Fibroblast of pulmonary artery (primary cell): ENCODE measurements around the gene SH3RF2.

Experiments
- DNase-seq: peaks from one replicate; pipeline ENCODE4 v3.0.0-alpha.2; 2010; ENCODE audit warnings: low read depth
- H3K4me3 ChIP-seq: replicated peaks from 2 replicates; pipeline ENCODE4 v1.5.1; 2011; ENCODE audit warnings: low read depth, mild to moderate bottlenecking, control low read depth, low read length, moderate library complexity
- TF ChIP-seq, protein P1 (sequence below): IDR thresholded peaks from 2 replicates; pipeline ENCODE4 v1.5.1; 2011; ENCODE audit warnings: mild to moderate bottlenecking, control low read depth, low read length, inconsistent platforms; ENCODE audit errors: missing control alignments

Gene SH3RF2

DNA sequence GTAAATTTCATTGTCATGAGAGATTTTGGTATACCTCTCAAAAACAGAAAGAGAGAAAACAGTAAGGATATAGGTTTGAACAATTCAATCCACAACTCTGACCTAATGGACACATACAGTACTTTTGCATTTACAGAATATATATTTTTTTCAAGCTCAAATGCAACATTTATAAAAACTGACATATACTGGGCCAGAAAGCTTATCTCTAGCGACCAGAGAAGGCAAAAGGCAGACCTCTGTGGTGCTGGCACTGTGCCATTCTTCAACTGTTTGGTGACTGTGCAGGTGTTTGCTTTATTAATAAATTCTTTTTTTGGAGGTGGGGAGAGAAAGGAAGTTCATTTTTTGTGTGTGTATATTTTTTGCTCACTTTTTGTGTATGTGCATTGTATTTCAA lies 175.0 kb downstream of the SH3RF2 start:
- DNase-seq, result no peak
- H3K4me3 ChIP-seq, result no peak overlapping the region
- TF ChIP-seq, protein P1, sequence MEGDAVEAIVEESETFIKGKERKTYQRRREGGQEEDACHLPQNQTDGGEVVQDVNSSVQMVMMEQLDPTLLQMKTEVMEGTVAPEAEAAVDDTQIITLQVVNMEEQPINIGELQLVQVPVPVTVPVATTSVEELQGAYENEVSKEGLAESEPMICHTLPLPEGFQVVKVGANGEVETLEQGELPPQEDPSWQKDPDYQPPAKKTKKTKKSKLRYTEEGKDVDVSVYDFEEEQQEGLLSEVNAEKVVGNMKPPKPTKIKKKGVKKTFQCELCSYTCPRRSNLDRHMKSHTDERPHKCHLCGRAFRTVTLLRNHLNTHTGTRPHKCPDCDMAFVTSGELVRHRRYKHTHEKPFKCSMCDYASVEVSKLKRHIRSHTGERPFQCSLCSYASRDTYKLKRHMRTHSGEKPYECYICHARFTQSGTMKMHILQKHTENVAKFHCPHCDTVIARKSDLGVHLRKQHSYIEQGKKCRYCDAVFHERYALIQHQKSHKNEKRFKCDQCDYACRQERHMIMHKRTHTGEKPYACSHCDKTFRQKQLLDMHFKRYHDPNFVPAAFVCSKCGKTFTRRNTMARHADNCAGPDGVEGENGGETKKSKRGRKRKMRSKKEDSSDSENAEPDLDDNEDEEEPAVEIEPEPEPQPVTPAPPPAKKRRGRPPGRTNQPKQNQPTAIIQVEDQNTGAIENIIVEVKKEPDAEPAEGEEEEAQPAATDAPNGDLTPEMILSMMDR, result no peak

DNA sequence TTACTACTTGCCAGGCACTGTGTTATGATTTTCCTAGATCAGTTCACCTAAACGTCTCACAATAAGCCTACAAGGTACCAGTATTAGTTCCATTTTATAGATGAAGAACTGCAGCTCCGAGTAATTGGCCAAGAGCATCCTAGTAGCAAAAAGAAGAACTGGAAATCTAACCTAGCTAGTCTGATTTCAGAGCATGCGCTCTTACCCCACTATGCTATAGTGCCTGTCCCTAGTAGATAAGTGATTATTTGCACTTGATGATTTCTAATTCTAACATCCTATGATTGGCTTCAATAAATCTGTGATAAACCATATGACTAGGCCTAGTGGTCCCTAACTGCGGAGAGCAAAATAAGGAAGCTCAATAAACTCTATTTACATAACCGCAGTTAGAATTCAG lies 176.1 kb downstream of the SH3RF2 start:
- no peak for DNase-seq
- TF ChIP-seq, protein P1, result no peak
- H3K4me3 ChIP-seq, result no peak overlapping the region
